Fibroblast of lung (primary cell): ENCODE measurements around the gene IGSF21.

Experiments
- CTCF ChIP-seq, 2 donors: IDR thresholded peaks in 1 of 2; conservative IDR thresholded peaks in 1 of 2; 1 replicate in 1 of 2; 2 replicates in 1 of 2; pipeline ENCODE4 v1.5.1; 2011 to 2012; ENCODE audit warnings: low read length in 2 of 2, control low read depth in 1 of 2, inconsistent platforms in 1 of 2, low read depth in 1 of 2, mild to moderate bottlenecking in 1 of 2
- EZH2 ChIP-seq: IDR thresholded peaks from 2 replicates; pipeline ENCODE4 v1.5.1; 2012; ENCODE audit warnings: low read length, control low read depth, mild to moderate bottlenecking; ENCODE audit errors: missing control alignments

DNA sequence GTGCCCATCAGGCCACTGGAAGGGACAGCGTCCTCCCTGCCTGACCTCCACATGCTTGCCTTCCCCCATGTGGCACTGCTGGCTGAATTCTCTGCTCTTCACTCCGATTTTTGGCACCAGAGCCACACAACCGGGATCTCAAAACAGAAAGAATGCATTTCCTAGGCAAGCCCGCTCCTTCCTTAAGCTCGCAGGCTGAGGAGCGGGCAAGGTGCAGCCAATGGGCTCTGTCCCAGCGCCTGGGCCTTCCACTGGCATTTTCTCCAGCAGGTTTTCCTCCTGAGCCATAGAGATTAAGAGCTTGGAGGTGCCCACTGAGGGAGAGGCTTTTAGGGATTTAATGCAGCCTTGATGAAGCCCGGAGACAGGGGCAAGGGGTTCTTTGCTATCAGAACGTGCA, 158.0 kb downstream of the IGSF21 start:
- TF ChIP-seq EZH2 = no peak
- no peak for TF ChIP-seq CTCF (conservative IDR thresholded peaks at IDR 0.05 in 1 of 2, IDR thresholded peaks at IDR 0.05 in 1 of 2; ENCODE audit: low read depth in 1 of 2, low read length in 2 of 2)
